ENCODE measurements around the gene ATP9A.

The ATP9A gene

DNA sequence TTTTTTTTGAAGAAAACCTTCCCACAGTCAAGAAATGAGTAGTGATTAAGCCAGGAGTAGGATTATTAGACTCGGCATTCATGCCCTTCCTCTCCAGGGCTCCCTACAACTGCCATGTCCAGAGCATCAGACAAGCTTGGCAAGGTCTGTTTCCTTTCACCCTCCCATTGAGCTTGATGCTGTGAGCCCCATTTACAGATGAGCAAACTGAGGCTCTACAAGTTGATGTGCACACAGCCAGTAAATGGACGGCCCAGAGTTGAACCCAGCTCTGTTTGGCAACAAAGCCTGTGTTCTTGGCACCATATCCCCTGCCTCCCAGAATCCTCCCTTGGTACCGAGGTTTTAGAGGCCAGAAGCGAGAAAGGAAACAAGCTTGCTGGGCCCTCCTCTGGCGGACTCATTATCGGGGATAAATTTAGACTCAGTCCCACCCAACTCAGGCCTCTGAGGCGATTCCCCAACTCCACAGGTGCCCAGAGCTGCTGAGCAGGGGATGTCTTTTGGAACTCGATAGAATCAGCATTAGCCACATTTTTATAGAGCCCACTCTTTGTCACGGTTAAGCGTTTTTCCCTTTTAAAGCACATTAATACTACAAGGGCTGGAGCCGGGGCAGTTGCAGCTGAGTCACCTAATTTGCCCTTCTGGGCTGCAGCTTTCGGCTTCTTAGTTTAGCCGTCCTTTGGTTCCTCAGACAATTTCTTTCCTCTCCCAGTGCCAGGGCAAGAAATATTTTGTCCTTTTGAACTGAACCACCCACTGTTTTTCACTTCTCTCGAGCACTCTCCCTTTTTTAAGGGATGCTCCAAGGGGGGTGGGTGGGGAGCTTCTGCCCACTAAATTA lies 202.7 kb downstream of the ATP9A start:
- no peak overlapping the region for H3K23ac ChIP-seq (ENCODE audit: low read depth, low read length, poor library complexity)
- no peak overlapping the region for H2BK12ac ChIP-seq (ENCODE audit: low read length)
- no peak overlapping the region for H3K18ac ChIP-seq (ENCODE audit: low read length)
- no peak overlapping the region for H2BK5ac ChIP-seq (ENCODE audit: low read length)
- no peak overlapping the region for H2BK120ac ChIP-seq (ENCODE audit: low read depth, low read length)
- H3K4me2 ChIP-seq (ENCODE audit: insufficient read depth, low read length, poor library complexity, severe bottlenecking), result no peak overlapping the region
- no peak overlapping the region for H2AFZ ChIP-seq (ENCODE audit: low read length)
- H3K36me3 ChIP-seq (replicated peaks in 1 of 2; ENCODE audit: control insufficient read depth in 2 of 2, insufficient read depth in 2 of 2, low read length in 2 of 2), result no peaks in the 10 kb centered on the region
- no peak overlapping the region for H2BK15ac ChIP-seq (ENCODE audit: low read length)
- H3K9me3 ChIP-seq (replicated peaks in 1 of 2; ENCODE audit: control insufficient read depth in 2 of 2, insufficient read depth in 1 of 2, low read depth in 1 of 2, low read length in 2 of 2), result no peaks in the 10 kb centered on the region
- H3K4me3 ChIP-seq (ENCODE audit: low read length in 2 of 2), result no peak overlapping the region
- no peak overlapping the region for H3K27ac ChIP-seq (replicated peaks; ENCODE audit: low read length)
- H3K79me1 ChIP-seq (ENCODE audit: low read depth, low read length), result no peaks in the 10 kb centered on the region
- H3K4ac ChIP-seq (ENCODE audit: low read length), result no peak overlapping the region
- peak overlapping the region; percentile 86 for H3K14ac ChIP-seq (ENCODE audit: low read length)
- peaks cover 6 to 19% of the 10 kb centered on the region in 2 donors for H3K4me1 ChIP-seq (ENCODE audit: control insufficient read depth in 2 of 2, insufficient read depth in 1 of 2, low read depth in 1 of 2, low read length in 2 of 2)
- H4K8ac ChIP-seq (ENCODE audit: low read depth, low read length), result no peak overlapping the region
- no peak overlapping the region for H2AK5ac ChIP-seq (ENCODE audit: low read depth, low read length)
- DNase-seq (ENCODE audit: low spot score), result no peak
- no CpG with 5 or more reads among the region's 14 CpGs for WGBS, 2 donors (ENCODE audit: extremely low coverage in 2 of 2, insufficient read length in 2 of 2, insufficient replicate concordance in 1 of 2)
- no peak overlapping the region for H3K9ac ChIP-seq (ENCODE audit: low read depth, low read length, poor library complexity)
- H3K27me3 ChIP-seq (ENCODE audit: control insufficient read depth in 3 of 3, insufficient read depth in 3 of 3, low read depth in 1 of 3, low read length in 3 of 3), result peaks cover 0 to 47% (median 19%) of the 10 kb centered on the region in 3 experiments
- H4K91ac ChIP-seq (ENCODE audit: low read depth, low read length, poor library complexity), result no peak overlapping the region

- no peaks in the 10 kb centered on the region for H3K79me1 ChIP-seq (ENCODE audit: low read depth, low read length)
- no peak for DNase-seq (ENCODE audit: low spot score)
- no peak overlapping the region for H2BK12ac ChIP-seq (ENCODE audit: low read length)
- H3K18ac ChIP-seq (ENCODE audit: low read length), result peak overlapping the region; percentile 24
- H3K23ac ChIP-seq (ENCODE audit: low read depth, low read length, poor library complexity), result no peak overlapping the region
- no peak overlapping the region for H2BK120ac ChIP-seq (ENCODE audit: low read depth, low read length)
- peaks cover 7 to 23% of the 10 kb centered on the region in 2 donors for H3K4me1 ChIP-seq (ENCODE audit: control insufficient read depth in 2 of 2, insufficient read depth in 1 of 2, low read depth in 1 of 2, low read length in 2 of 2)
- H4K8ac ChIP-seq (ENCODE audit: low read depth, low read length), result no peak overlapping the region
- no peaks in the 10 kb centered on the region for H3K36me3 ChIP-seq (replicated peaks in 1 of 2; ENCODE audit: control insufficient read depth in 2 of 2, insufficient read depth in 2 of 2, low read length in 2 of 2)
- no peak overlapping the region for H3K14ac ChIP-seq (ENCODE audit: low read length)
- H3K9me3 ChIP-seq (replicated peaks in 1 of 2; ENCODE audit: control insufficient read depth in 2 of 2, insufficient read depth in 1 of 2, low read depth in 1 of 2, low read length in 2 of 2), result no peaks in the 10 kb centered on the region
- H3K9ac ChIP-seq (ENCODE audit: low read depth, low read length, poor library complexity), result no peak overlapping the region
- peak overlapping the region; percentile 87 for H3K4me2 ChIP-seq (ENCODE audit: insufficient read depth, low read length, poor library complexity, severe bottlenecking)
- no peak overlapping the region for H3K27ac ChIP-seq (replicated peaks; ENCODE audit: low read length)
- H4K91ac ChIP-seq (ENCODE audit: low read depth, low read length, poor library complexity), result no peak overlapping the region
- no peak overlapping the region for H2BK5ac ChIP-seq (ENCODE audit: low read length)
- H2AFZ ChIP-seq (ENCODE audit: low read length), result peak overlapping the region; percentile 98
- H3K4ac ChIP-seq (ENCODE audit: low read length), result no peak overlapping the region
- no peak overlapping the region for H2AK5ac ChIP-seq (ENCODE audit: low read depth, low read length)
- WGBS, 2 donors (ENCODE audit: extremely low coverage in 2 of 2, insufficient read length in 2 of 2, insufficient replicate concordance in 1 of 2), result no CpG with 5 or more reads among the region's 15 CpGs
- H2BK15ac ChIP-seq (ENCODE audit: low read length), result no peak overlapping the region
- no peak overlapping the region for H3K4me3 ChIP-seq (ENCODE audit: low read length in 2 of 2)
- H3K27me3 ChIP-seq (ENCODE audit: control insufficient read depth in 3 of 3, insufficient read depth in 3 of 3, low read depth in 1 of 3, low read length in 3 of 3), result peaks cover 0 to 53% (median 27%) of the 10 kb centered on the region in 3 experiments
These were observed 204.5 kb downstream of the ATP9A start for GRCh38 chr20:51563486-51564332.

GRCh38 chr20:51563174-51563485 lies 205.1 kb downstream of the ATP9A start:
- Histone ChIP-seq H2BK5ac (ENCODE audit: low read length) (peak overlapping the region; percentile 59), H4K91ac (ENCODE audit: low read depth, low read length, poor library complexity) (no peak overlapping the region), H3K4ac (ENCODE audit: low read length) (no peak overlapping the region), H3K9ac (ENCODE audit: low read depth, low read length, poor library complexity) (peak overlapping the region; percentile 74), H3K9me3 (replicated peaks in 1 of 2; ENCODE audit: control insufficient read depth in 2 of 2, insufficient read depth in 1 of 2, low read depth in 1 of 2, low read length in 2 of 2) (no peaks in the 10 kb centered on the region), H2AFZ (ENCODE audit: low read length) (peak overlapping the region; percentile 98), H3K4me1 (ENCODE audit: control insufficient read depth in 2 of 2, insufficient read depth in 1 of 2, low read depth in 1 of 2, low read length in 2 of 2) (peaks cover 7 to 23% of the 10 kb centered on the region in 2 donors), H3K27me3 (ENCODE audit: control insufficient read depth in 3 of 3, insufficient read depth in 3 of 3, low read depth in 1 of 3, low read length in 3 of 3) (peaks cover 0 to 53% (median 27%) of the 10 kb centered on the region in 3 experiments), H2BK12ac (ENCODE audit: low read length) (no peak overlapping the region), H3K27ac (replicated peaks; ENCODE audit: low read length) (no peak overlapping the region), H3K23ac (ENCODE audit: low read depth, low read length, poor library complexity) (no peak overlapping the region), H3K79me1 (ENCODE audit: low read depth, low read length) (no peaks in the 10 kb centered on the region), H3K4me3 (ENCODE audit: low read length in 2 of 2) (peak overlapping the region; percentile 55 to 83), H2BK15ac (ENCODE audit: low read length) (no peak overlapping the region), H2AK5ac (ENCODE audit: low read depth, low read length) (no peak overlapping the region), H3K14ac (ENCODE audit: low read length) (no peak overlapping the region), H2BK120ac (ENCODE audit: low read depth, low read length) (no peak overlapping the region), H3K4me2 (ENCODE audit: insufficient read depth, low read length, poor library complexity, severe bottlenecking) (peak overlapping the region; percentile 87), H3K18ac (ENCODE audit: low read length) (peak overlapping the region; percentile 36), H3K36me3 (replicated peaks in 1 of 2; ENCODE audit: control insufficient read depth in 2 of 2, insufficient read depth in 2 of 2, low read length in 2 of 2) (no peaks in the 10 kb centered on the region), H4K8ac (ENCODE audit: low read depth, low read length) (no peak overlapping the region)
- DNase-seq (ENCODE audit: low spot score), result no peak
- WGBS, 2 donors (ENCODE audit: extremely low coverage in 2 of 2, insufficient read length in 2 of 2, insufficient replicate concordance in 1 of 2), result no CpG with 5 or more reads among the region's 9 CpGs
